ENCODE data around the gene DPH5.
"Not testable (repeated sequence)": the region's sequence is repeated elsewhere in the genome, so short reads cannot be mapped to it uniquely, and the experiment has no call there.

The DPH5 gene

DNA sequence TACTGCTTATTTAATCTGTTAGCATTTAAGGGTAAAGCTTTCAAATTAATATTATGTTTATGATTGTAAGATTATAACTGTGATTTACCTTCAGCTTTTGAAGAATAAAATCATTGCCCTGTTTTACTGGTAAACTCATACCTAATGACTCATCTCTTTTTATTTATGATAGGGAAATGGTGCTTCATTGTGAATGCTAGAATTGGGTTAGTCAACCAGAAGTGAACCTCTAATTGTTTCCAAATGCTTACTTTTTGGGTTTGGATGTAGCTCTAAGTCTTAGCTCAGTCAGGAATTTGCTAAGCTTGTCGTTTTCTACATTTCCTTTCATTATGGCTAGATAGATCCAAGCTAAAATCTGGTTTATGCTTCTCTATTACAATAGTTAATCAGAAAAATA lies 70.3 kb downstream of the DPH5 start:
- no peak overlapping the region for H3K27ac ChIP-seq (ENCODE audit: low read length)
- H3K36me3 ChIP-seq (ENCODE audit: control insufficient read depth, insufficient read depth, low read length), result no peaks in the 10 kb centered on the region
- WGBS (ENCODE audit: insufficient coverage, insufficient read length), result no CpG with 5 or more reads among the region's 1 CpG
- peaks cover 1% of the 10 kb centered on the region; the same call in 1 of the 2 replicates for H3K4me1 ChIP-seq (ENCODE audit: control insufficient read depth, insufficient read depth, low read length)
- no peaks in the 10 kb centered on the region for H3K9me3 ChIP-seq (ENCODE audit: control insufficient read depth, insufficient read depth, low read length)
- no peak overlapping the region for H3K4me3 ChIP-seq (ENCODE audit: low read length)
- no peaks in the 10 kb centered on the region for H3K27me3 ChIP-seq (ENCODE audit: control insufficient read depth, insufficient read depth, low read length)
- DNase-seq (ENCODE audit: low read depth, low spot score), result no peak

DNA sequence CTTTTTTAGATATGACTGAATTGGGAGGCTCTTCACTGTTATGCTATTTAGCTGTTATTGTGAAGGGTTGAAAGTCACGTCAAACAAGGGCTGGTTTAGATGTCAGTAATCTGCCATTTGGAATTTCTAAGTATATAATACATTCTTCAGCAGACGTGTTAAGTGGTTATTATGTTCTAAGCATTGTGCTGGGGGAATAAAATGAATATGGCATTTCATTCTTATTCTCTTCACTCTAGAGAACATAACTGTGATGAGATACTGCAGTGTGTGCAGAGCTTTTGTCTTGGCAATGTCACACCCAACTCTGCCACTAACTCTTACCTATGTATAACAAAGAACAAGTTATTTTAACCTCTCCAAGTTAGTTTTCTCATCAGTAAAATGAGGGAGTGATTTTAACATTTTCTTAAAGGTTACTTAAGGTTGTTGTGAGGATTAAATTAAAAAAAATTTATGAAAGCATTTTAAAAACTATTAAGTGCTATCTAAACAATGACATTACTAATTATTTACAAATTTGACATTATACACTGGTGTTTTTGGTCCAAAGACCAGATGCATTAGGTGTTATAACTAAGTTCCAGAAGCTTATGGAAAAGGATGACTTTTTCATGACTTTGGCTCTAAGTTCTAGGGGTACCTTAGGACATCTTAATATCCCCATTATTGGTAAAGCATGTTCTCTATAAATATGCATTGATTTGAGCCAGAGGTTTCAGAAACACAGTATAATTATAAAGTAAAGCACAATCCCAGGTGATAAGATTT lies 71.4 kb downstream of the DPH5 start:
- Histone ChIP-seq H3K36me3 (ENCODE audit: control insufficient read depth, insufficient read depth, low read length) (no peaks in the 10 kb centered on the region), H3K27ac (ENCODE audit: low read length) (no peak overlapping the region), H3K4me3 (ENCODE audit: low read length) (no peak overlapping the region), H3K27me3 (ENCODE audit: control insufficient read depth, insufficient read depth, low read length) (no peaks in the 10 kb centered on the region), H3K4me1 (ENCODE audit: control insufficient read depth, insufficient read depth, low read length) (peaks cover 5% of the 10 kb centered on the region), H3K9me3 (ENCODE audit: control insufficient read depth, insufficient read depth, low read length) (no peaks in the 10 kb centered on the region)
- WGBS (ENCODE audit: insufficient coverage, insufficient read length), result no CpG with 5 or more reads among the region's 2 CpGs
- DNase-seq (ENCODE audit: low read depth, low spot score), result no peak

DNA sequence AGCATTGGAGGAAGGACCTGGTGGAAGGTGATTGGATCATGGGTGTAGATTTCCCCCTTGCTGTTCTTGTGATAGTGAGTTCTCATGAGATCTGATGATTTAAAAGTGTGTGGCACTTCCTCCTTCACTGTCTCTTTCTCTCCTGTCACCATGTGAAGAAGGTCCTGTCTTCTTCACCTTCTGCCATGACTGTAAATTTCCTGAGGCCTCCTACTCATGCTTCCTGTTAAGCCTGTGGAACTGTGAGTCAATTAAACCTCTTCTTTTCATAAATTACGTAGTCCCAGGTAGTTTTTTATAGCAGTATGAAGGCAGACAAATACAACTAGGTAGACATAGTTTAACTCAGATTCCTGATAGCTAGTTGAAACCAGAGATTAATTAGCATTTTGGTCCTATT lies 72.6 kb downstream of the DPH5 start:
- no CpG with 5 or more reads among the region's 1 CpG for WGBS (ENCODE audit: insufficient coverage, insufficient read length)
- H3K4me1 ChIP-seq (ENCODE audit: control insufficient read depth, insufficient read depth, low read length); H3K27me3 ChIP-seq (ENCODE audit: control insufficient read depth, insufficient read depth, low read length); H3K9me3 ChIP-seq (ENCODE audit: control insufficient read depth, insufficient read depth, low read length); H3K4me3 ChIP-seq (ENCODE audit: low read length); H3K36me3 ChIP-seq (ENCODE audit: control insufficient read depth, insufficient read depth, low read length); H3K27ac ChIP-seq (ENCODE audit: low read length); DNase-seq (ENCODE audit: low read depth, low spot score): not testable (repeated sequence)

DNA sequence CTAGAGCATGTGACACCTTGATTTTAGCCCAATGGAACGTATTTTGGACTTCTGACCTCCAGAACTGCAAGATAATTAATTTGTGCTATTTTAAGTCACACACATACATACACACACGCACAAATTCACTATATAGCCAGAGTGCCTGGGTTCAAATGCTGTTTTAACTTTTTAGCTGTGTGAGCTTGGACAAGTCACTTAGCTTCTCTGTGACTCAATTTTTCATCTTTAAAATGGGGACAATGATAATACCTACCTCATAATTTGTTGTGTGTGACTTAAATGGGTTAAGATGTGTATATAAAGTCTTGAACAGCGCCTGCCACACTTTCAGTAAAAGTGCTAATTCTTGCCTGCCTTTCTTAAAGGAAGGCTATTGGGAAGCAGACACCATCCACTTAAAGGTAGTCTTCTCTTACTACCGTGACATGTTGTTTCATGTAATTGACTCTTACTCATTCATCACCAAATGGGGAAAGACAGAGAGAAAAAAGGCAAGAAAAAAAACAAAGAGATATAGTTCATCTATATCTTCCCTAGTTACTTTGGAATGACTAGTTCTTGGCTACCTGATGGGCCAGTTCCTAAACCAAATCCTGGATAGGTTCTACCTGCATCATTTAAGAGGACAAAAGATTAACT lies 73.4 kb downstream of the DPH5 start:
- H3K9me3 ChIP-seq (ENCODE audit: control insufficient read depth, insufficient read depth, low read length), result no peaks in the 10 kb centered on the region
- no peak overlapping the region for H3K4me3 ChIP-seq (ENCODE audit: low read length)
- H3K4me1 ChIP-seq (ENCODE audit: control insufficient read depth, insufficient read depth, low read length), result peaks cover 5% of the 10 kb centered on the region
- no peaks in the 10 kb centered on the region for H3K27me3 ChIP-seq (ENCODE audit: control insufficient read depth, insufficient read depth, low read length)
- no peaks in the 10 kb centered on the region for H3K36me3 ChIP-seq (ENCODE audit: control insufficient read depth, insufficient read depth, low read length)
- DNase-seq (ENCODE audit: low read depth, low spot score), result no peak
- no CpG with 5 or more reads among the region's 4 CpGs for WGBS (ENCODE audit: insufficient coverage, insufficient read length)
- H3K27ac ChIP-seq (ENCODE audit: low read length), result no peak overlapping the region

DNA sequence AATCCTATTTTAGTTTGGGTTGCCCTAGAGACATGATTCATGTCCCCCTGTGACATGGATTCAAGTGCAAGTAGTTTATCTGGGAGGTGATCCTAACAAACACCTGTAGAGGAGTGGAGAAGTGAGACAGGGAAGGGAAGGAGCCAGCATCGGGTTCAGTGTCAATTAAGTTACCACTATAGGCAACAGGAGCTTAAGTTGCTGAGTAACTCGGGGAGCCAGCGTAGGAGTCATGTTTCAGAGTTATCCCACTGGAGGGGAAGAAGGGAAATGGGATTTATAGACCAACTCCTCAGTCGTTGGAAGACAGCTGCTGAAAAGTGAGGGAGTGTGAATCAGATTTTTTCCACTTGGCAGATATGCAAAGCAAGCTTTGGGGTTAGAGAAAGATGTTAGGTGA lies 74.8 kb downstream of the DPH5 start:
- H3K27ac ChIP-seq (ENCODE audit: low read length), result no peak overlapping the region

DNA sequence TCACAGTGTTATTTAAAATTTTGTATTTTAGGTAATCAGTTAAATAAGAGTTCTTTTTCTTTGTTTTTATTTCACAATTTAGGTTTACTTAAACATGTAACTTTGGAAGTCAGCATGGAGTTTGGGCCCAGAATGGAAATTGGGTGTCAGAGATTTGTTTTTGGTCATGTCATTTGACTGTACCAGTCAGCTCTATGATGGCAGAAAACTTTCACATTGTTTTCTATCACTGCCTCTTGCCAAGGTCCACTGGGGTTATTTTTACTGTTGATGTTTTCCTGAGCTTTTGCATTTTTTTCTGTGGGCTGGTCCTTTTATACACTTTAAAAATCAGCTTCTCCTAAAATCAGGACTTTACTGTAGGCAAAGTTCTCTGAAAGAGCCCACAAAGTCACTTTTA lies 75.2 kb downstream of the DPH5 start:
- Histone ChIP-seq H3K27ac (ENCODE audit: low read length) (no peak overlapping the region), H3K4me1 (ENCODE audit: control insufficient read depth, insufficient read depth, low read length) (peaks cover 5% of the 10 kb centered on the region), H3K9me3 (ENCODE audit: control insufficient read depth, insufficient read depth, low read length) (no peaks in the 10 kb centered on the region), H3K27me3 (ENCODE audit: control insufficient read depth, insufficient read depth, low read length) (no peaks in the 10 kb centered on the region), H3K4me3 (ENCODE audit: low read length) (no peak overlapping the region), H3K36me3 (ENCODE audit: control insufficient read depth, insufficient read depth, low read length) (no peaks in the 10 kb centered on the region)
- no peak for DNase-seq (ENCODE audit: low read depth, low spot score)

More for the DNA sequence above, 74.8 kb downstream of the DPH5 start:
- Histone ChIP-seq H3K36me3 (ENCODE audit: control insufficient read depth, insufficient read depth, low read length) (no peaks in the 10 kb centered on the region), H3K27me3 (ENCODE audit: control insufficient read depth, insufficient read depth, low read length) (no peaks in the 10 kb centered on the region), H3K9me3 (ENCODE audit: control insufficient read depth, insufficient read depth, low read length) (no peaks in the 10 kb centered on the region), H3K4me1 (ENCODE audit: control insufficient read depth, insufficient read depth, low read length) (peaks cover 5% of the 10 kb centered on the region), H3K4me3 (ENCODE audit: low read length) (no peak overlapping the region)
- WGBS (ENCODE audit: insufficient coverage, insufficient read length), result no CpG with 5 or more reads among the region's 4 CpGs
- DNase-seq (ENCODE audit: low read depth, low spot score), result no peak

DNA sequence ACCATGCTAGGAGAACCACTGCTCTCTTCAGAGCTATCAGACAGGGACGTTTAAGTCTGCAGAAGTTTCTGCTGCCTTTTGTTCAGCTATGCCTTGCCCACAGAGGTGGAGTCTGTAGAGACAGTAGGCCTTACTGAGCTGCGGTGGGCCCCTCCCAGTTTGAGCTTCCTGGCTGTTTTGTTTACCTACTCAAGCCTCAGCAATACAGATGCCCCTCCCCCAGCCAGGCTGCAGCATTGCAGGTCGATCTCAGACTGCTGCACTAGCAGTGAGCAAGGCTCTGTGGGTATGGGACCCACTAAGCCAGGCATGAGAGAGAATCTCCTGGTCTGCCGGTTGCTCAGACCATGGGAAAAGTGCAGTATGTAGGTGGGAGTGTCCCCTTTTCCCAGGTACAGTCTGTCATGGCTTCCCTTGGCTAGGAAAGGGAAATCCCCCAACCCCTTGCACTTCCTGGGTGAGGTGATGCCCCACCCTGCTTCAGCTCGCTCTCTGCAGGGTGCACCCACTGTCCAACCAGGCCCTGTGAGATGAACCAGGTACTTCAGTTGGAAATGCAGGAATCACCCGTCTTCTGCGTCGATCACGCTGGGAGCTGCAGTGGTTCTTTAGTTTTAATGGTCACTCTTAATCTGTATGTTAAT lies 75.9 kb downstream of the DPH5 start:
- not testable (repeated sequence) for H3K4me1 ChIP-seq (ENCODE audit: control insufficient read depth, insufficient read depth, low read length); H3K27ac ChIP-seq (ENCODE audit: low read length); H3K4me3 ChIP-seq (ENCODE audit: low read length); H3K36me3 ChIP-seq (ENCODE audit: control insufficient read depth, insufficient read depth, low read length); H3K9me3 ChIP-seq (ENCODE audit: control insufficient read depth, insufficient read depth, low read length); H3K27me3 ChIP-seq (ENCODE audit: control insufficient read depth, insufficient read depth, low read length); DNase-seq (ENCODE audit: low read depth, low spot score)
- WGBS (ENCODE audit: insufficient coverage, insufficient read length), result no CpG with 5 or more reads among the region's 9 CpGs

DNA sequence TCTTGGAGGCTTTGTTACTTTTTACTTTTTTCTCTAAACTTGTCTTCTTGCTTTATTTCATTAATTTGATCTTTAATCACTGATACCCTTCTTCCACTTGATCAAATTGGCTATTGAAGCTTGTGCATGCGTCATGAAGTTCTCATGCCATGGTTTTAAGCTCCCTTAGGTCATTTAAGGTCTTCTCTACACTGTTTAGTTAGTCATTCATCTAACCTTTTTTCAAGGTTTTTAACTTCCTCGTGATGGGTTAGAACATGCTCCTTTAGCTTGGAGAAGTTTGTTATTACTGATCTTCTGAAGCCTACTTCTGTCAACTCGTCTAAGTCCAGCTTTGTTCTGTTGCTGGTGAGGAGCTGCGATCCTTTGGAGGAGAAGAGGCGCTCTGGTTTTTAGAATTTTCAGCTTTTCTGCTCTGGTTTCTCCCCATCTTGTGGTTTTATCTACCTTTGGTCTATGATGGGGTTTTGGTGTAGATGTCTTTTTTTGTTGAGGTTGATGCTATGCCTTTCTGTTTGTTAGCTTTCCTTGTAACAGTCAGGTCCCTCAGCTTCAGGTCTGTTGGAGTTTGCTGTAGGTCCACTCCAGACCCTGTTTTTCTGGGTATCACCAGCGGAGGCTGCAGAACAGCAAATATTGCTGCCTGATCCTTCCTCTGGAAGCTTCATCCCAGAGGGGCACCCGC lies 76.7 kb downstream of the DPH5 start:
- not testable (repeated sequence) for H3K4me3 ChIP-seq (ENCODE audit: low read length); DNase-seq (ENCODE audit: low read depth, low spot score); H3K27ac ChIP-seq (ENCODE audit: low read length); H3K4me1 ChIP-seq (ENCODE audit: control insufficient read depth, insufficient read depth, low read length); H3K9me3 ChIP-seq (ENCODE audit: control insufficient read depth, insufficient read depth, low read length); H3K27me3 ChIP-seq (ENCODE audit: control insufficient read depth, insufficient read depth, low read length); H3K36me3 ChIP-seq (ENCODE audit: control insufficient read depth, insufficient read depth, low read length)
- no CpG with 5 or more reads among the region's 7 CpGs for WGBS (ENCODE audit: insufficient coverage, insufficient read length)

DNA sequence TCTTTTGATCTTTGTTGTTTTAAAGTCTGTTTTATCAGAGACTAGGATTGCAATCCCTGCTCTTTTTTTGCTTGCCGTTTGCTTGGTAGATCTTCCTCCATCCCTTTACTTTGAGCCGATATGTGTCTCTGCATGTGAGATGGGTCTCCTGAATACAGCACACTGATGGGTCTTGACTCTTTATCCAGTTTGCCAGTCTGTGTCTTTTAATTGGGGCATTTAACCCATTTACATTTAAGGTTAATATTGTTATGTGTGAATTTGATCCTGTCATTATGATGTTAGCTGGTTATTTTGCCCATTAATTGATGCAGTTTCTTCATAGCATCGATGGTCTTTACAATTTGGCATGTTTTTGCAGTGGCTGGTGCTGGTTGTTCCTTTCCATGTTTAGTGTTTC lies 77.8 kb downstream of the DPH5 start:
- H3K36me3 ChIP-seq (ENCODE audit: control insufficient read depth, insufficient read depth, low read length); H3K4me1 ChIP-seq (ENCODE audit: control insufficient read depth, insufficient read depth, low read length); H3K4me3 ChIP-seq (ENCODE audit: low read length); H3K27ac ChIP-seq (ENCODE audit: low read length); DNase-seq (ENCODE audit: low read depth, low spot score); H3K9me3 ChIP-seq (ENCODE audit: control insufficient read depth, insufficient read depth, low read length); H3K27me3 ChIP-seq (ENCODE audit: control insufficient read depth, insufficient read depth, low read length): not testable (repeated sequence)
- WGBS (ENCODE audit: insufficient coverage, insufficient read length), result no CpG with 5 or more reads among the region's 3 CpGs

DNA sequence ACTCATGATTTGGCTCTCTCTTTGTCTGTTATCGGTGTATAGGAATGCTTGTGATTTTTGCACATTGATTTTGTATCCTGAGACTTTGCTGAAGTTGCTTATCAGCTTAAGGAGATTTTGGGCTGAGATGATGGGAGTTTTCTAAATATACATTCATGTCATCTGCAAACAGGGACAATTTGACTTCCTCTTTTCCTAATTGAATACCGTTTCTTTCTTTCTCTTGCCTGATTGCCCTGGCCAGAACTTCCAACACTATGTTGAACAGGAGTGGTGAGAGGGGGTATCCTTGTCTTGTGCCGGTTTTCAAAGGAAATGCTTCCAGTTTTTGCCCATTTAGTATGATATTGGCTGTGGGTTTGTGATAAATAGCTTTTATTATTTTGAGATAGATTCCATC lies 79.5 kb downstream of the DPH5 start:
- DNase-seq (ENCODE audit: low read depth, low spot score); H3K4me1 ChIP-seq (ENCODE audit: control insufficient read depth, insufficient read depth, low read length); H3K27ac ChIP-seq (ENCODE audit: low read length); H3K4me3 ChIP-seq (ENCODE audit: low read length); H3K9me3 ChIP-seq (ENCODE audit: control insufficient read depth, insufficient read depth, low read length); H3K36me3 ChIP-seq (ENCODE audit: control insufficient read depth, insufficient read depth, low read length); H3K27me3 ChIP-seq (ENCODE audit: control insufficient read depth, insufficient read depth, low read length): not testable (repeated sequence)
- no CpG with 5 or more reads among the region's 3 CpGs for WGBS (ENCODE audit: insufficient coverage, insufficient read length)

Data from iPS DF 6.9 (cell line).